Fibroblast of skin of back (primary cell): Measurements from ENCODE around the gene DHRSX.

Experiments
- DNase-seq: peaks from one replicate; pipeline ENCODE4 v3.0.0-alpha.2; 2013

The DHRSX gene

GRCh38 chrX:2452799-2453198, 48.0 kb downstream of the DHRSX start:
- DNase-seq, result no peak

GRCh38 chrX:2452317-2452784, 48.4 kb downstream of the DHRSX start:
- DNase-seq, result no peak

GRCh38 chrX:2451501-2452316, 49.1 kb downstream of the DHRSX start:
- peak; percentile 85 for DNase-seq

DNA sequence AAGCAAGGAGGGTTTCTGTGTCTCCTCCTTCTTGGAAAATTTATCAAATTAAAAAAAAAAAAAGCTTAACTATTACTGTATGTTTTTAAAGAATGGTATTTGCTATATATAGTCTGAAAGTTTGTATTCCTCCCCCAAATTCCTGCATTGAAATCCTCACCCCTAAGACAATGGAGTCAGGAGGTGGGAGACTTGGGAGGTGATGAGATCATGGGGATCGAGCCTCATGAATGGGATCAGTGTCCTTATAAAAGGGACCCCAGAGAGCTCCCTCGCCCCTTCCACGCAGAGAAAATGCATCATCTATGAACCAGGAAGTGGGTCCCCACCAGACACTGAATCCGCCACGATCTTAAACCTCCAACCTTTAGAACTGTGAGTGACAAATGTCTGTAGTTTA, 50.1 kb downstream of the DHRSX start:
- no peak for DNase-seq

- DNase-seq, result no peak
These were observed 51.5 kb downstream of the DHRSX start for GRCh38 chrX:2449135-2449886.

GRCh38 chrX:2447484-2447883, 53.3 kb downstream of the DHRSX start:
- no peak for DNase-seq

DNA sequence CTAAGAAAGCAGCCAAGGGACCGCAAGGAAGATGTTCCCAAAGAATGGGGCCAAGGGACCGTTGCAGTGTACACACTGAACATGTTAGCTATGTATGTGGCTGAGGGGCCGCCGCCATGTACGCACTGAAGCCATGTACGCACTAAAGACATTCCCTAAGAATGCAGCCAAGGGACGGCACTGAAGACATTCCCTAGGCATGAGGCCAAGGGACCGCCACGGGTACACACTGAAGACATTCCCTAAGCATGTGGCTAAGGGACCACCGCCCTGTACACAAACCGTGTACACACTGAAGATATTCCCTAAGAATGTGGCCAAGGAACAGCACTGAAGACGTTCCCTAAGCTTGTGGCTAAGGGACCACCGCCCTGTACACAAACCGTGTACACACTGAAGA, 54.0 kb downstream of the DHRSX start:
- DNase-seq, result no peak

- no peak for DNase-seq
These were observed 54.8 kb downstream of the DHRSX start for GRCh38 chrX:2445662-2446623.

GRCh38 chrX:2442694-2443093, 58.1 kb downstream of the DHRSX start:
- no peak for DNase-seq

- DNase-seq, result no peak
These were observed 59.3 kb downstream of the DHRSX start for GRCh38 chrX:2441466-2441865.

DNA sequence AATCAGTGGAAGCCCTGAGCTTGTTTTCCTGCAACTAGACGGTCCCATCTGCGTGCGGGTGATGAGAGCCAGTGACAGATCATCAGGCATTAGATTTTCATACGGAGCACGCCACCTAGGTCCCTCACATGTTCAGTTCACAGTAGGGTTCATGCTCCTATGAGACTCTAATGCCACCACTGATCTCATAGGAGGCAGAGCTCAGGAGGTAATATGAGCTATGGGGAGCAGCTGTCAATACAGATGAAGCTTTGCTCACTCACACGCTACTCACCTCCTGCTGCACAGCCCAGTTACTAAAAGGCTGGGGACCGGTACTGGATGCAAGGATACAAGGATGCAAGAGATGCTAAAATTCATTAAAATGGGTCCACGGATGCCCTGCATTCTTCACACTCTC, 61.2 kb downstream of the DHRSX start:
- DNase-seq, result no peak

DNA sequence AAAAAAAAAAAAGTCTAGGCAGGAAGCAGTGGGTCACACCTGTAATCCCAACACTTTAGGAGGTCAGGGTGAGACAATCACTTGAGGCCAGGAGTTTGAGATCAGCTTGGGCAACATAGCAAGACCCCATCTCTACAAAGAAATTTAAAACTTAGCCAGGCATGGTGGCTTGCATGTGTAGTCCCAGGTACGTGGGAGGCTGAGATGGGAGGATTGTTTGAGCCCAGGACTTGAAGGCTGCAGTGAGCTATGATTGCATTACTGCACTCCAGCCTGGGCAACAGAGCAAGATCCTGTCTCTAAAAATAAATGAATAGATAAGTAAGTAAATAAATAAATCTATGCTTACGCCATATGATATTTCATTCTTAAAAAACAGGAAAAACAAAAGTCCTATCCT, 65.3 kb downstream of the DHRSX start:
- no peak for DNase-seq

- no peak for DNase-seq
These were observed 66.3 kb downstream of the DHRSX start for GRCh38 chrX:2434270-2435163.

- DNase-seq, result no peak
These were observed 68.4 kb downstream of the DHRSX start for GRCh38 chrX:2432298-2432863.

- no peak for DNase-seq
These were observed 70.4 kb downstream of the DHRSX start for GRCh38 chrX:2430265-2430825.

- DNase-seq, result no peak
These were observed 73.0 kb downstream of the DHRSX start for GRCh38 chrX:2427737-2428136.

DNA sequence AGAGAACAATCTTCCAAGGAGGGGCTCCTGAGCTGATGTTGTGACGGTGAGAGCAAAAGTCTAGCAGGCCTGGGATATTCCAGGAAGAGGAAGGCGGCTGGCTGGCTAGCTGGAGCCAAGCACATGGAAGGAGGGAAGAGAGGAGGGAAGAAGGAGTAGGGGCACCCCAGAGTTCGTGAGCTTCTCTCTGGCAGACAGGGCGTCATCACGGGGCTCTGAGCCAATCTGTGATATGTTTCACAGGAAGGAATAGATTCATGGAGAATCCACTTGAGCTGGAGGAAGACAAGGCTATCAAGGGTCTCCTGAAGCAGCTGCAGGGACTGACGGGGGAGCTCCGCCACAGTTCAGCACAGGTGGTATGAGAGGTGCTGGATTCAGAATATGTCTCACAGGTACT, 73.6 kb downstream of the DHRSX start:
- DNase-seq, result no peak

DNA sequence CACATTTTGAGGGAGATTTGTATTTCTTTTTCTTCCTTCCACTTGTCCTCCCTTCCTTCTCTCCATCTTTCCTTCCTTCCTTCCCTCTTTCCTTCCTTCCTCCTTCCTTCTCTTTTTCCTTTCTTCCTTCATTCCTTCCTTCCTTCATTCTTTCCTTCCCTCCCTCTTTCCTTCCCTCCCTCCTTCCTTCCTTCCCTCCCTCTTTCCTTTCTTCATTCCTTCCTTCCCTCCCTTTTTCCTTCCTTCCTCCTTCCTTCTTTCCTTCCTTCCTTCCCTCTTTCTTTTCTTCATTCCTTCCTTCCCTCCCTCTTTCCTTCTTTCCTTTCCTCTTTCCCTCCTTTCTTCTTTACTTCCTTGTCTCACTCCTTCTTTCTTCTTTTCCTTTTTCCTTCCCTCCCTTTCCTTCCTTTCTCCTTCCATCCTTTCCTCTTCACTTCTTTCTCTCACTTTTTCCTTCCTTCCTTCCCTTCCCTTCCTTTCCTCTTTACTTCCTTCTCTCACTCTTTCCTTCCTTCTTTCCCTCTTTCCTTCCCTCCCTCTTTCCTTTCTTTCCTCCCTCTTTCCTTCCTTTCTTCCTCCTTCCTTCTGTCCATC, 74.4 kb downstream of the DHRSX start:
- no peak for DNase-seq

GRCh38 chrX:2425286-2426071, 75.3 kb downstream of the DHRSX start:
- DNase-seq, result no peak

DNA sequence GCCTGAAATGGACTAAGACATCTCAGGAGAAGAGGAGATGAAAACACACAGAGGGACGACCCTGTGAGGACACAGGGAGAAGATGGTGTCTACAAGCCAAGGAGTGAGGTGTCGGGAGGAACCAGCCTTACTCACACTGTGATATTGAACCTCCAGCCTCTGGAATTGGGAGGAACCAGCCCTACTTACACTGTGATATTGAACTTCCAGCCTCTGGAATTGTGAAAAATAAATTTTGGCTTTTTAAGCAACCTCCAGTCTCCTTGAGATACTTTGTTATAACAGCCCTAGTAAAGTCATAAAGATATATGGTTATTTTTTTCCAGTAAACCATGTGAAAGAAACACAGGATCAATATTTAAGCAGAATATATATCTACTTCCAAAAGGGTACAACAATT, 76.5 kb downstream of the DHRSX start:
- DNase-seq, result no peak
